Measurements from ENCODE around the gene KCNMB1.

The KCNMB1 gene

GRCh38 chr5:170388818-170389549 is at the start of gene KCNMB1:
Gene KCNMB1 (minus strand): TSS chr5:170389367. CDS start chr5:170385447, 3,920 bp downstream.
- no peak for DNase-seq

DNA sequence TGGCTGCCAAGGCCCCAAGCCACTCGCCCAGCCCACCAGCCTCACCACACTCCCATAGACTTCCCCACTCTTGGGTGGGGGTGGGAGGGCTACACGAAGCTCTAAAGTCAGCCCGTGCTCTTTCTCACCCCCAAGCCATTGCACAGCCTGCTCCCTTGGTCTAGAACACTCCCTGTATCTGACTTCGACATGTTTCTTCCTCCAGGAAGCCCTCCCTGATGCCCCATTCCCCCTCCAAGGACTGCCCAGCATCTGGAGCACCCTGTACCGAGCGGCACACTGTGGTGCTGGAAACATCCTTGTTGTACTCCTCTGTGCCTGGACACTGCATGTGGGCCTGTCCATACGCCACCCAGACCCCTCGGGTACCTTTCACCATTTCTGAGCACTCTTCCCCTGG is 49.4 kb upstream of the KCNMB1 start:
- no peak for DNase-seq

GRCh38 chr5:170437621-170438375 is 48.6 kb upstream of the KCNMB1 start:
- DNase-seq: no peak

GRCh38 chr5:170436335-170436734 is 47.2 kb upstream of the KCNMB1 start:
- no peak for DNase-seq

GRCh38 chr5:170434966-170435605 is 45.9 kb upstream of the KCNMB1 start:
- DNase-seq: peak; percentile 46

DNA sequence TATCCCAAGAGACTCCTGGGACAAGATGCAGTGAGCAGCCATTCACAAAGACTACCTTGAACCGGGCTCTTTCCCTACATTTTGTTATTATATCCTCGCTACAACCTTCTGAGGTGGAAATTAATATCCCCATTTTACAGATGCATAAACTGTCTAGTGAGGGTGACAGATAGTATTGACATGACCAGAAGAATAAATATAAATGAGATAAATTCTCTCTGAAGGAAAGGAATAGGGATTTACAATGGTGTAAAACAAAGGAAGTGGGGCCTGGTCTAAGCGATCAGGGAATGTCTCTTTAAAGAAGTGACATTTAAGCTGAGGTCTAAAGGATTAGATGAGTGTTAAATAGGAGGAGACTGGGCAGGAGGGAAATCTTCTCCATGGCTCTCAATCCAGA is 43.5 kb upstream of the KCNMB1 start:
- DNase-seq: no peak

GRCh38 chr5:170431571-170431970 is 42.4 kb upstream of the KCNMB1 start:
- DNase-seq: no peak

GRCh38 chr5:170430866-170431437 is 41.8 kb upstream of the KCNMB1 start:
- DNase-seq: no peak

DNA sequence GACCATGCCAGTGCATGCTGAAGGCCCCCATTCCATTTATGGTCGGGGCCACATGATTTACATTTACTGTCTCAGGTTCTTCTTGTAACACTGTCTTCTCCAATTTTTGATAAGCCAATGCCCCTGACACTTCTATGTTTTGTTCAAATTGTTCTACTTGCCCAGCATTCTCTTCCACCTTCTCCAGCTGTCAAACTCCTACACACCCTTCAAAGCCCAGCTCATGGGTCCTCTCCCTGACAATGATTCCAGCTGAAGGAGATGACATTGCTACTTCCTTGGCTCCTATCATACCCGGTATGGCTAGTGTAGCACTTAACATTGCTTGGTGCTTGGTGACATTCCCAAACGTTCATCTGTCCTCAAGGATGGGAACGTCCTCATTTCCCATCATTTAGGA is 41.1 kb upstream of the KCNMB1 start:
- DNase-seq: no peak

- peak; percentile 15 for DNase-seq
Observed at GRCh38 chr5:170429014-170429413, 39.8 kb upstream of the KCNMB1 start.

- peak; percentile 63 for DNase-seq
Observed at GRCh38 chr5:170427672-170428236, 38.6 kb upstream of the KCNMB1 start.

- DNase-seq: no peak
Observed at GRCh38 chr5:170426786-170427185, 37.6 kb upstream of the KCNMB1 start.

GRCh38 chr5:170426149-170426767 is 37.1 kb upstream of the KCNMB1 start:
- no peak for DNase-seq

- no peak for DNase-seq
Observed at GRCh38 chr5:170425731-170426130, 36.6 kb upstream of the KCNMB1 start.

- DNase-seq: no peak
Observed at GRCh38 chr5:170424629-170425028, 35.5 kb upstream of the KCNMB1 start.

DNA sequence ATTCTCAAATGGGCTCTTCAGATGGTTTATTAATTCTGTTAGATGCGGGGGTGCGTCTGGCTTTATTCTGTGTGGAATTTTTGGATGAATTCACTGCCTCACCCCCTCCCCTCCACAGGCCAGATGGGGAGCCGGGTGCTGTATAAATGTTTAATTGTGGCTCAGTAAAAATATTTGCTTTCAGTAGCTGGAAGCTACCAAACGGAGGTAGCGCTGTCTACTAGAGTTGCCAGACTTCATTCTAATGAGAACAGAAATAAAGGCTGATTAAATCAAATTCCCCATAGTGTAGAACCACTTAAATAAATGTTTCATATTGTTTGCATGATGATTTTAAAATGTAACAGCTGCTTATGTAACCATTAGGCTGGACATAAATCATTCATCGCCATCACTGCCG is 34.5 kb upstream of the KCNMB1 start:
- DNase-seq: no peak

GRCh38 chr5:170421826-170422225 is 32.7 kb upstream of the KCNMB1 start:
- DNase-seq: no peak

GRCh38 chr5:170420806-170421412 is 31.7 kb upstream of the KCNMB1 start:
- DNase-seq: peak; percentile 65

- no peak for DNase-seq
Observed at GRCh38 chr5:170419643-170420042, 30.5 kb upstream of the KCNMB1 start.

- no peak for DNase-seq
Observed at GRCh38 chr5:170418736-170419135, 29.6 kb upstream of the KCNMB1 start.

DNA sequence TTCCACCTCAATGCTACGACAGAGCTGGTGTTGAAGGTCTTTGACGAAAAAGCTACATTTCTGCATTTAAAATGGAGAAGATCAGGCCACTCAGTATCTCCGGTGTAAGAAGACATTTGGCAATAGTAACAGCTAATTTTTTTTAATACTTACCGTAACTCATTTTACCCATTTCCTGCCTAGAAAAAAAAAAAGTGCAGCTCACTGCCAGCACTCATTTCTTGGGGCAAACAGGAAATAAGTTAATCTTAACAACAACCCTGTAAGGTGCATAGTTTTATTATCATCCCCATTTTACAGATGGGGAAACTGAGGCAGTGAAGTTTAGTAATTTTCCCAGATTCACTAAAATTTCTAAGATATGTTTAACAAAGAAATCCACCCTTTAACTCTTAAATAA is 27.4 kb upstream of the KCNMB1 start:
- DNase-seq: no peak

DNA sequence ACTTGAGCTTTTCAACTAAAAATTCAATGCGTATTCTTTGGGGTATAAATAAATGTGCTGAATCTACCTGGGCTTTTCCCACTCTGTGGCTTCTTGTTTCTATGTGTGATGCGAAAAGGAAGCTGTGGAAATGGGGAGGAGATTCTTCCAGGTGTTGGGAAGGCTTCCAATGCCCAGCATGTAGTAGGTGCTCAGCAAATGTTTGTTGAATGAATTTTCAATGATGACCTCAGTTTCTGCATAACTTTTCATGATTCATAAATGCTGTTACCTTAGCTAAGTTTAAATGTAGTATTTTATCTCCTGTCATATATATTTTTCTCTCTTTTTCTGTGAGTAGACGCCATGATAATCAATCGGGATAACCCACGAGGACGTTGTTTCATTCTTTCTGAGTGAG is 25.6 kb upstream of the KCNMB1 start:
- DNase-seq: no peak
